Activated CD4-positive, alpha-beta T cell treated with anti-CD3 and anti-CD28 coated beads, Interleukin-2, amount 10 ng/mL, durations not matched to agents 24 days and 14 days (primary cell): ENCODE data around the gene IER3IP1. TPM values are rescaled to one million over a fixed set of nuclear protein-coding genes. Genes with fewer than 3 reads are reported as not detected.
A peak's percentile ranks its signal among the peaks of the same experiment; 100 is the strongest.
"Not testable (repeated sequence)": the region's sequence is repeated elsewhere in the genome, so short reads cannot be mapped to it uniquely, and the experiment has no call there.

ENCODE experiments used
- DNase-seq: peaks from one replicate; pipeline ENCODE4 v3.0.0; 2022
- H3K27ac Mint-ChIP-seq: one replicate; pipeline ENCODE4 v1.8.0; 2022; ENCODE audit warnings: mild to moderate bottlenecking, mixed read lengths
- H3K27me3 Mint-ChIP-seq: one replicate; pipeline ENCODE4 v1.8.0; 2022; ENCODE audit warnings: mixed read lengths
- H3K36me3 Mint-ChIP-seq: one replicate; pipeline ENCODE4 v1.8.0; 2022; ENCODE audit warnings: low read depth, mild to moderate bottlenecking, mixed read lengths
- H3K4me1 Mint-ChIP-seq: one replicate; pipeline ENCODE4 v1.8.0; 2021; ENCODE audit warnings: mixed read lengths
- H3K4me3 Mint-ChIP-seq: one replicate; pipeline ENCODE4 v1.8.0; 2022; ENCODE audit warnings: mild to moderate bottlenecking, moderate library complexity, mixed read lengths
- H3K9me3 Mint-ChIP-seq: one replicate; pipeline ENCODE4 v1.8.0; 2021; ENCODE audit warnings: mixed read lengths
- intact Hi-C: fragments of 100-400 bp; cut with micrococcal nuclease; formaldehyde crosslinking; loops from one replicate; pipeline ENCODE4 v1.15.1; 2023
- total RNA-seq: library from RNA; stranded (reverse); gene quantifications from 2 replicates; pipeline ENCODE4 v1.2.3, GENCODE V29; 2022

The IER3IP1 gene
- total RNA-seq, 1 donor from 2014 or later = 16.2 TPM

DNA sequence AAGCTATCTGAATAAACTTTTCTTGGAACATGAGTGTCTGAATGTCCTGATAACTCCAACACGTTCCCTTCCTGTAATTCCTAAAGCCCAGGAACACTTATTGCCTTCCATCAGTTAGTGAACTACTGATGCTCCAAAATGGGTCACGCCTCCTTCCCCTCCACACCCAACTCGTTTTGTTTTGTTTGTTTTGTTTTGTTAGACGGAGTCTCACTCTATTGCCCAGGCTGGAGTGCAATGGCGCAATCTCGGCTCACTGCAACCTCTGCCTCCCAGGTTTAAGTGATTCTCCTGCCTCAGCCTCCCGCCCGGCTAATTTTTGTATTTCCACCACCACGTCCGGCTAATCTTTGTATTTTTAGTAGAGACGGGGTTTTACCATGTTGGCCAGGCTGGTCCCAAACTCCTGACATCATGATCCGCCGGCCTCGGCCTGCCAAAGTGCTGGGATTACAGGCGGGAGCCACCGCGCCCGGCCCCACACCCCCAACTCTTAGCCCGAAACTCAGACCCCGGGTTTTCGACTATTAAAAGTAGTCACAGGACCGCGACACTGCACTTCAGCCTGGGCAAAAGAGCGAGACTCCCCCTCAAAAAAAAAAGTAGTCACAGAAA, 774 bp downstream of the IER3IP1 start:
- no peak for DNase-seq
- Mint-ChIP-seq H3K27me3 (peaks cover 4% of the 10 kb centered on the region), H3K27ac (peak overlapping the region; percentile 68), H3K9me3 (no peaks in the 10 kb centered on the region), H3K4me1 (peaks cover 2% of the 10 kb centered on the region), H3K4me3 (no peak overlapping the region), H3K36me3 (peaks cover 2% of the 10 kb centered on the region)
- intact Hi-C loops = loop anchor here (5.0 kb wide), 1 partner anchor 33 kb away; no protein-coding TSS in a partner anchor

DNA sequence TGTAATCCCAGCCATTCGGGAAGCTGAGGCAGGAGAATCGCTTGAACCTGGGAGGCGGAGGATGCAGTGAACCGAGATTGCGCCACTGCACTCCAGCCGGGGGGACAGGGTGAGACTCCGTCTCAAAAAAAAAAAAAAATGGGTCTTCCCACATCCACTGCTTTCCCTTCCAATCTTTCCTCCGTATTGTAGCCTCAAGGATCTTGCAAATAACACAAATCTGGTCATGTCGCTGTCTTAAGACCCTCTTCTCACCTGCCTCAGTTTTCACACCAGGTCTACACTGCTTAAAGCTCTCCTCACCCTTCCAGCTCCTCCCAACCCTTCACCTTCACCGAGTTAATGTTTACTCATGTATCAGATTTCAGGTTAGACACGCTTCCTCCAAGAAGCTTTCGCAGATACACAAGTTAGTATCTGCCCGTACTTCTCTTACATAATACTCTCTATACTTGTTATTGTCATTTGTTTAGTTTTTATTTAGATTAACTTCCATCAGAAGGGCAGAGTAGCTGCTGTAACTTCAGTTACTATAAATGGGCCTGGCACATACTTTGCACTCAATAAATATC, 1.5 kb downstream of the IER3IP1 start:
- intact Hi-C loops = loop anchor here (5.0 kb wide), 1 partner anchor 32 kb away; no protein-coding TSS in a partner anchor

DNA sequence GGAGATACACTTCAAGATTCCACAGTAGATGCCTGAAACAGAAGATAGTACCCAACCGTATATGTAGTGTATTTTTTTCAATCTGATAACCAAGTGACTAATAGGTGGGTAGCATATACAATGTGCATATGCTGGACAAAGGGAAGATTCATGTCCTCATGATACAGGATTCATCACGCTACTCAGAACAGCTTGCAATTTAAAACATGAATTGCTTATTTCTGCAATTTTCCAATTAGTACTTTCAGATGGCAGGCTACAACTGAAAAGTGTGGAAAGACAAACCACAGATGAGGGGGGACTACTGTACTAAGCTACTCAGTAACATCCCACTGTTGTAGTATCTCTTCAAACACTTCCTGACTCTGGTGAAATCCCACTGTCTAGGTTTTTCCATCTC, 3.7 kb downstream of the IER3IP1 start:
- DNase-seq = no peak
- intact Hi-C loops = no loop called here
- Mint-ChIP-seq H3K9me3 (no peaks in the 10 kb centered on the region), H3K4me3 (no peak overlapping the region), H3K36me3 (peaks cover 4% of the 10 kb centered on the region), H3K27ac (no peak overlapping the region), H3K27me3 (no peaks in the 10 kb centered on the region), H3K4me1 (peaks cover 6% of the 10 kb centered on the region)

More for the DNA sequence above, 1.5 kb downstream of the IER3IP1 start:
- no peak for DNase-seq
- Mint-ChIP-seq H3K27me3 (peaks cover 2% of the 10 kb centered on the region), H3K9me3 (no peaks in the 10 kb centered on the region), H3K4me1 (peaks cover 2% of the 10 kb centered on the region), H3K27ac (no peak overlapping the region), H3K4me3 (no peak overlapping the region), H3K36me3 (peaks cover 4% of the 10 kb centered on the region)

DNA sequence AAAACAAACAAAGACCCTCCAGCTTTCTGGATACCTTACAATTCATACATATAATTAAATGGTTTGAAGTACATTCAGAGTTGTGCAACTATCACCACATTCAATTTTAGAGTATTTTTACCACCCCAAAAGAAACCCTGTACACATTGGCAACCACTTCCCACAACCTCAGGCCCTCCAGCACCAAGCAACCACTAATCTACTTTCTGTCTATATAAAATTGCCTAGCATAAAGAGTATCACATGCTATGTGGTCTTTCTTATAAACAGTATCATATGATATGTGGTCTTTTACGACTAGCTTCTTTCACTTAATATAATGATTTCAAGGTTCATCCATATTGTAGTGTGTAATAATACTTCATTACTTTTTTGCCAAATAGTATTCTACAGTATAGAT, 7.3 kb downstream of the IER3IP1 start:
- H3K27ac Mint-ChIP-seq = no peak overlapping the region
- H3K4me3 Mint-ChIP-seq = no peak overlapping the region
- no peaks in the 10 kb centered on the region for H3K9me3 Mint-ChIP-seq
- H3K27me3 Mint-ChIP-seq = no peaks in the 10 kb centered on the region
- H3K4me1 Mint-ChIP-seq = peaks cover 14% of the 10 kb centered on the region
- no peak for DNase-seq
- peaks cover 12% of the 10 kb centered on the region for H3K36me3 Mint-ChIP-seq
- intact Hi-C loops = no loop called here

DNA sequence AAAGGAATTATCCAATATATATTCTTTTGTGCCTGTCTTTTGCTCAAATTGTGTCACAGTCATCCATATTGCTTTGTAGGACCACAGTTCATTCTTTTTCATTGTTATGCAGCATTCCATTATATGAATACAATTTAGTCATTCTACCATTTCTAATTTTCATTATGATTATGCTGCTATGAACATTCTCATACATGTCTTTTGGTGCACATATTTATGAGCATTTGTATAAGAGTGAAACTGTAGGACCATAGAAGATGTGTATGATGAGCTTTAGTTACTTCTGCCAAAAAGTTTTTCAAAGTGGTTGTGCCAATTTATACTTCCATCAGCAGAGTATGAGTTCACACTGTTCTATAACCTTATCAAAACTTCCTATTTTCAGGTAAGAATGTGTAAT, 7.7 kb downstream of the IER3IP1 start:
- Mint-ChIP-seq H3K9me3 (no peaks in the 10 kb centered on the region), H3K27me3 (no peaks in the 10 kb centered on the region), H3K27ac (no peak overlapping the region), H3K36me3 (peaks cover 12% of the 10 kb centered on the region), H3K4me3 (no peak overlapping the region), H3K4me1 (peaks cover 17% of the 10 kb centered on the region)
- intact Hi-C loops = no loop called here
- DNase-seq = no peak

DNA sequence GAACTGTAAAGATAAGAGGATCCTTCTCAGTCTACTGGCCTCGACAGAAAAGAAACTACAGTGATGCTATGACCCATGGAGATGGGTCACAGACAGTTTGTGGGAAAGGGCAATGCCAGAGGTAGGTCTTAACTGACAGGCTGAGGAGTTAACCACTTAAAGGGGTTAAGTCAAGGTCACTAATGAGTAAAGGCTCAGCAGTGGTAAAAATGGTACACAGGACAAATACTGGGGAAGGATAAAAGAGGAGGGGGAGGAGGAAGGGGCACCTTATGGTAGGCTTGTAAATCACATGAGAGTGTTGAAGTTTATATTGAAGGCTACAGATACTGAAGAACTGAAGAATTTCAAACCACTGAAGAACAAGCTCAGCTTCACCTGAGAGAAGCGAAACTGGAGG, 9.9 kb downstream of the IER3IP1 start:
- Mint-ChIP-seq H3K27ac (no peak overlapping the region), H3K4me3 (no peak overlapping the region), H3K36me3 (peaks cover 12% of the 10 kb centered on the region), H3K27me3 (no peaks in the 10 kb centered on the region), H3K4me1 (peaks cover 24% of the 10 kb centered on the region), H3K9me3 (no peaks in the 10 kb centered on the region)
- intact Hi-C loops = no loop called here
- no peak for DNase-seq

DNA sequence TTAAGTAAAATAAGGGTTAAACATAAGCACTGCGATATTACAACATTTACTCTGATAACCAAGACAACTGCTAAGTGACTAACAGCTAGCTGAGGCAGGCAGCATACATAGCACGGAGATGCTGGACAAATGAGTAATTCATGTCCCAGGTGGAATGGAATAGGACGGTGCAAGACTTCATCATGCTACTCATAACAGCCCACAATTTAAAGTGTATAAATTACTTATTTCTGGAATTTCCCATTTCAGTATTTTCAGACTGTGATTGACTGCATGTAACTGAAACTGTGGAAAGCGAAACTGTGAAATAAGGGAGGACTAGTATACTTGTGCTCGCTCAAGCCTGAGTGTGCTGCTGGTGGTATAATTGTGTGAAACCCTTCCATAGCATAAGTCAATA, 12.9 kb downstream of the IER3IP1 start:
- peaks cover 20% of the 10 kb centered on the region for H3K4me1 Mint-ChIP-seq
- intact Hi-C loops = loop anchor here (1.0 kb wide), 1 partner anchor 43 kb away; no protein-coding TSS in a partner anchor
- H3K9me3 Mint-ChIP-seq = no peaks in the 10 kb centered on the region
- no peak overlapping the region for H3K27ac Mint-ChIP-seq
- H3K4me3 Mint-ChIP-seq = no peak overlapping the region
- no peaks in the 10 kb centered on the region for H3K27me3 Mint-ChIP-seq
- no peak for DNase-seq
- H3K36me3 Mint-ChIP-seq = peaks cover 13% of the 10 kb centered on the region

DNA sequence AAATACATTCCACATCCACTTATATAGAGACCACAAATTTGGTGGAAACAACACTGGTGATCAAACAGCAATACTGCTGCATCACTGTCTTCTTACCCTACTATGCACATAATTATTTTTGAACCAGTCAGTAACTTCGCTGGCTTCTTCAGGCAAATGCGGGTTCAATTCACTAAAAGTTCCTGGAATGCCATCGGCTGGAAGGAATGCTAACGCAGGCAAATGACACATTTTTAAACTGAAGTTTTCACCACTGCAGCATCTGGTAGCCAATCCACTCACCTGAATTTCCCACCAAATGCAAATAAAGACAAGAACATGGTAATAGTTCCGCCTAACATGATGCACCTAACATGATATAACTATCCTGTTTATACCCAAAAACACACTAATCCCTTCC, 15.9 kb downstream of the IER3IP1 start:
- intact Hi-C loops = no loop called here
- no peak overlapping the region for H3K4me3 Mint-ChIP-seq
- H3K27ac Mint-ChIP-seq = no peak overlapping the region
- no peak for DNase-seq
- H3K27me3 Mint-ChIP-seq = no peaks in the 10 kb centered on the region
- peaks cover 17% of the 10 kb centered on the region for H3K4me1 Mint-ChIP-seq
- H3K9me3 Mint-ChIP-seq = no peaks in the 10 kb centered on the region
- H3K36me3 Mint-ChIP-seq = peaks cover 17% of the 10 kb centered on the region

DNA sequence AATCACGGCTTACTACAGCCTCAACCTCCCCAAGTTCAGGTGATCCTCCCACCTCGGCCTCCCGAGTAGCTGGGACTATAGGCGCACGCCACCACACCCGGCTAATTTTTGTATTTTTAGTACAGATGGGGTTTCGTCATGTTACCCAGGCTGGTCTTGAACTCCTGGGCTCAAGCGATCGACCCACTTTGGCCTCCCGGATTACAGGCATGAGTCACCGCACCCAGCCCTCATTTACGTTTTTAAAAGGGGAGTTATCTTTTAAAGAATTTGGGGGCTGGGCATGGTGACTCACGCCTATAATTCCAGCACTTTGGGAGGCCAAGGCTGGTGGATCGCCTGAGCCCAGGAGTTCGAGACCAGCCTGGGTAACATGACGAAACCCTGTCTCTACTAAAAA, 17.8 kb downstream of the IER3IP1 start:
- DNase-seq, H3K4me3 Mint-ChIP-seq, H3K27ac Mint-ChIP-seq, intact Hi-C loops, H3K27me3 Mint-ChIP-seq, H3K4me1 Mint-ChIP-seq, H3K9me3 Mint-ChIP-seq: not testable (repeated sequence)
- H3K36me3 Mint-ChIP-seq = peaks cover 15% of the 10 kb centered on the region

DNA sequence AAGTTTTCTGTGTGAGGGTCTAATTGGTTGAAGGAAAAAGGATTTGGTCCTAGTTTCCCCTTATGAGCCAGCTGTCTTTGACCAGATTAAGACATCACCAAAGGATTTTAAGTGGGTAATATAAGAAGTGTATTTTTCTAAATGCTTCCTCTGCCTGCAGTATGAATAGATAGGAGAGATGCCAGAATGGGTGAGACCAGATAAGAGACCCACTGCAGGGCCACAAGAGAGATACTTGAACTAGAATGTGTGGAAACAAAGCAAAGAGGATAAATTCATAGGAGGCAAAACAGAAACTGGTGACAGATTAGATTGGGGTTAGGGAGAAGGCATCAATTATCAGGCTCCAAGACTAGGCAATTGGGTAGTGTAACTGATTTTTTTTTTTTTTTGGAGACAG, 24.7 kb downstream of the IER3IP1 start:
- intact Hi-C loops = no loop called here
- Mint-ChIP-seq H3K27ac (peak overlapping the region; percentile 95), H3K27me3 (no peaks in the 10 kb centered on the region), H3K36me3 (peaks cover 22% of the 10 kb centered on the region), H3K4me3 (peak overlapping the region; percentile 96), H3K9me3 (peaks cover 3% of the 10 kb centered on the region), H3K4me1 (peaks cover 27% of the 10 kb centered on the region)
- DNase-seq = no peak

DNA sequence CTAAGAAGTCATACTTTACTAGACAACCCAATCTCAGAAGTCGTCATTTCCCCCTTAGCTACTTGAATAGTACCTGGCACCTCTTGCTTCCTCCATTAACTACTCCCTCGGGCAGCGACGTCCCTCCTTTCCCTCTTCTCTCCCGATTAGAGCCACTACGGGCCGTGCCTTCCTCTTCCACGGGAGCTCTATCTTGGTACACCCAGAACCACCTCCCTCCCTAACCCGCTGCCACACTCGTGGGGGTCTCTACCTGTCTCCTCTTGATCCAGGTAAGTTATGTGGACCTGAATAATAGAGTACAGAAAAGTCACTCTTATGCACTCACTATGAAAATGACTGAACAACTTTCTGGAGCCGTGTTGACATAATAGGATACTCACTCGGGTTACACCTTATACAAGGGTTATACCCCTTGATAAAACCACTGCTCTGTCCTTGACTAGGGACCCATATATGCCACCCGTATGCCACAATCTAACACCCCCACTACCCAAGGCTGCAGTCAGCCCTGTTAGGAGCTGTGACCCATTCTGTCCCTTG, 25.3 kb downstream of the IER3IP1 start:
- peaks cover 3% of the 10 kb centered on the region for H3K9me3 Mint-ChIP-seq
- H3K4me1 Mint-ChIP-seq = peaks cover 27% of the 10 kb centered on the region
- peak overlapping the region; percentile 95 for H3K27ac Mint-ChIP-seq
- no peak for DNase-seq
- H3K36me3 Mint-ChIP-seq = peaks cover 18% of the 10 kb centered on the region
- intact Hi-C loops = loop anchor here (1.0 kb wide), 2 partner anchors 25 to 31 kb away; partner anchors contain the start of gene IER3IP1
- H3K27me3 Mint-ChIP-seq = no peaks in the 10 kb centered on the region
- H3K4me3 Mint-ChIP-seq = peak overlapping the region; percentile 96

DNA sequence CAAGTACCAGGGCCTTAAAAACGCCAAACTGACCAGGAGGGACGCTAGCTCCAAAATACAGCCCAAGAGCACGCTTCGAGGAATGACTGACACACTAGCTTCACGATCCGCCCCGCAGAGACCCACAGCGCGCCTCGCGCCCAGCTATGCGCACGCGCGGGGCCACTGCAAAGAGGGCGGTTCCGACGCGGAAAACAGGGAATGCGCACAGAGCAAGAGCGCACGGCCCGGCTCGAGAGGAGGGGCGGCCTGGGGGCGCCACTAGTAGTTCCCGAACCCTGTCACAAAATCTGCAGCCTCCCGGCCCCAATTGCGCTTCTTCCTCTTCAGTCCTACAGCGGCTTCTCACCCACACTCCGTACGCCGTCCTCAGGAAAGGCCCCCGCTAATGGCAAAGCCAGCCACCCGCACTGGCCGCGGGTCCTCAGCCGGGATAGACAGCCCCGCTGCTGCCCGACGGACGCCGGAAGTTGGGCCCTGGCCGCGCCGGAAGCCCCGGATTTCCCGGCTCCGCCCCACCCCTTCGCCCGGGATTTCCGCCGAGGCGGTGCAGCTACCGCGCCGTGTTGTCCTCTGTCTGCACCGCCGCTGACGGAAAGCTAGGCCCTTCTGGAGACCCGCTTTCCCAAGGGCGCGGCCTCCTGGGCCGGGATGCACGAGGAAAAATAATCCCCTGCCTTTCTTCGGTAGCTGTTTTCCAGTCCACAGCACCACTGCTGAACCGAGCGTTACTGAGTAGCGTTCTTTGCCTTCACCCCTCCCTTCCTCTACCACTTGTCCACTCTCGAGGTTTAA, 25.9 kb downstream of the IER3IP1 start, which contains the start of gene HDHD2:
Gene HDHD2, minus strand, starts transcription at position 472 of the 795 bp plus-strand sequence. CDS start 14,061 bp downstream, outside the sequence.
- Mint-ChIP-seq H3K27ac (peak within 1 kb of the TSS; percentile 95), H3K9me3 (peaks cover 3% of the 10 kb centered on the region), H3K27me3 (no peaks in the 10 kb centered on the region), H3K4me1 (peaks cover 27% of the 10 kb centered on the region), H3K4me3 (peak within 1 kb of the TSS; percentile 96), H3K36me3 (peaks cover 22% of the 10 kb centered on the region)
- intact Hi-C loops = loop anchor here (1.0 kb wide), 2 partner anchors 26 to 30 kb away; partner anchors contain the start of gene IER3IP1
- peak; percentile 95 for DNase-seq

DNA sequence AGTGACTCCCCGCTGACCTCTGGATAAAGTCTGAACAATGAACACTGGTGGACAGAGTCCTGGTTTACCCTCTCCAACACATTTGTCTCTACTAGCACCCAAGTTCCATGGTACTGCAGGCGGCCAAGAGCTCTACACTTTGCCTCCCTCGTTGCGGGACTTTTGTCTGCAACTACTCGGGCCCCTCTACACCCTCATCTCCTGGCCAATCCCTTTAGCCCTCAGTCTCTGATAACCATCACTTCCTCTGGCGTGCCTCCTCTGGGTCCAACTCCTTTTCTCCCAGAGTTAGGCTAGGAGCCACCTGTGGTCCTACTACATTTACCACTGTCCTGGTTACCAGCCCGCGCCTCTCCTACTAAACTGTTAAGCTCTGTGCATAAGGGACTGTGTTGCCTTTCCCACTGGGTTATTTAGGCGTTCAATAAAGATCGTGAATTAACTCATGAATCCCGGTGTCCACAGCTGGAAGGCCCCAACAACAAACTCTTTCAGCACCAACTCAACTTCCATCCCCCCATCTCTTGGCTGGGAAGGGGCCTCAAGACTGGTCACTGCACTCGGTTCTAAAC, 26.6 kb downstream of the IER3IP1 start:
- Mint-ChIP-seq H3K9me3 (peaks cover 3% of the 10 kb centered on the region), H3K4me1 (peaks cover 27% of the 10 kb centered on the region), H3K27me3 (no peaks in the 10 kb centered on the region), H3K27ac (peak overlapping the region; percentile 95), H3K4me3 (peak overlapping the region; percentile 96), H3K36me3 (peaks cover 25% of the 10 kb centered on the region)
- intact Hi-C loops = loop anchor here (1.0 kb wide), 2 partner anchors 27 to 29 kb away; partner anchors contain the start of gene IER3IP1
- peak; percentile 63 for DNase-seq
